ENCODE data around the gene PSMD6. TPM values are rescaled to one million over a fixed set of nuclear protein-coding genes. Genes with fewer than 3 reads are reported as not detected.

PSMD6 gene
- total RNA-seq, 1 donor = 72.8 TPM

DNA sequence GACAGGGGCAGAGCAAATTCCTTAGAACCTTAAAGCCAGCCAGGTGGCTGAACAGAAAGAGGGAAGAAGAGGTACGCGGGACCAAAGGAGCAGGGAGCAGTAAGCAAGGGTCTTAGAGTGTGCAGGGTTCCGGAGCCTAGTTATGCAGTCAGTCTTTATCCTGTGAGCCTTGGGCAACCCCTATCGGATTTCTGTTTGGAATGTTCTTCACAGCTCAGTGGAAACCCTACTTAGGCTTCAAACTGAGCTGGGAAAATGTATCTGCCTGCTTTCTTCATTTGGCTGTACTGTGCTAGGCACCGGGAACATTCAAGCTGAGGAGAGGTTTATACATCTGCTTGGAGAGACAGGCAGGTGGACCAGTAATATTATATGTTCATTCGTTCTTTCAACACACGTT lies 37.1 kb downstream of the PSMD6 start:
- H3K4me3 ChIP-seq (ENCODE audit: low read depth, low read length) = no peak overlapping the region
- DNase-seq (ENCODE audit: low read depth) = no peak
- TF ChIP-seq, protein P1, sequence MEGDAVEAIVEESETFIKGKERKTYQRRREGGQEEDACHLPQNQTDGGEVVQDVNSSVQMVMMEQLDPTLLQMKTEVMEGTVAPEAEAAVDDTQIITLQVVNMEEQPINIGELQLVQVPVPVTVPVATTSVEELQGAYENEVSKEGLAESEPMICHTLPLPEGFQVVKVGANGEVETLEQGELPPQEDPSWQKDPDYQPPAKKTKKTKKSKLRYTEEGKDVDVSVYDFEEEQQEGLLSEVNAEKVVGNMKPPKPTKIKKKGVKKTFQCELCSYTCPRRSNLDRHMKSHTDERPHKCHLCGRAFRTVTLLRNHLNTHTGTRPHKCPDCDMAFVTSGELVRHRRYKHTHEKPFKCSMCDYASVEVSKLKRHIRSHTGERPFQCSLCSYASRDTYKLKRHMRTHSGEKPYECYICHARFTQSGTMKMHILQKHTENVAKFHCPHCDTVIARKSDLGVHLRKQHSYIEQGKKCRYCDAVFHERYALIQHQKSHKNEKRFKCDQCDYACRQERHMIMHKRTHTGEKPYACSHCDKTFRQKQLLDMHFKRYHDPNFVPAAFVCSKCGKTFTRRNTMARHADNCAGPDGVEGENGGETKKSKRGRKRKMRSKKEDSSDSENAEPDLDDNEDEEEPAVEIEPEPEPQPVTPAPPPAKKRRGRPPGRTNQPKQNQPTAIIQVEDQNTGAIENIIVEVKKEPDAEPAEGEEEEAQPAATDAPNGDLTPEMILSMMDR (IDR thresholded peaks at IDR 0.05; ENCODE audit: insufficient read depth, low read length) = no peak

DNA sequence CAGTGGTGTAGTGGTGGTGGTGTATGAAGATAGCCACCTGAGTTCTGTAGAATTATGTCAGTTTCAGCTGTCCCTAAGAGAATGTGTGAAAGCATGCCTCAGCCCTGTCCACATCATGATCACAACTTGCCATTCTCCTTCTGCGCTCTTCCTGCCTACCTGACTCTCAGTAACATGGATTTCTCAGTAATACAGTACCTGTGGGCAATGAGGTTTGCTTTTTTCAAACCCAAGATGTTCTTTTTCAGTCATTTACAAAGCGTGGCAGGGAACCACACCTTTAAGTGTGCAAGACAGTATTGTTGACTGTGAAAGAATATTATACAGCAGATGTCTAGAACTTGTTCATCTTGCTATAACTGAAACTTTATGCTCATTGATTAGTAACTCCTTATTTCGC lies 38.9 kb downstream of the PSMD6 start:
- TF ChIP-seq, protein P1 (IDR thresholded peaks at IDR 0.05; ENCODE audit: insufficient read depth, low read length) = no peak
- no peak for DNase-seq (ENCODE audit: low read depth)
- no peak overlapping the region for H3K4me3 ChIP-seq (ENCODE audit: low read depth, low read length)

DNA sequence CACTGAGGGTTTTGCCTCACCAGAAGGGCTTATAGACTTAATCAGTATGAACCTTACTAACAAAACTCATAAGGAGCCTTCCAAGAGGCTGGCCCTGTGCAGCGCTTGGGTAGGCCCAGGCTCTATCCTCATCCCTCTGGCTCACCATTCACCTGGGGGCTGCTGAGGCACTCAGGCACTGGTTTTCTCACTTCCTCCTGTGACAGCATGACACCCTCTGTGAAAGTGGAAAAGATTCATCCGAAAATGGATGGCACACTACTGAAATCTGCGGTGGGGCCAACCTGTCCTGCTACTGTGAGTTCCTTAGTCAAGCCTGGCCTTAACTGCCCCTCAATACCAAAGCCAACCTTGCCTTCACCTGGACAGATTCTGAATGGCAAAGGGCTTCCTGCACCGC lies 41.3 kb downstream of the PSMD6 start:
- H3K4me3 ChIP-seq (ENCODE audit: low read depth, low read length) = no peak overlapping the region
- TF ChIP-seq, protein P1 (IDR thresholded peaks at IDR 0.05; ENCODE audit: insufficient read depth, low read length) = no peak
- no peak for DNase-seq (ENCODE audit: low read depth)

DNA sequence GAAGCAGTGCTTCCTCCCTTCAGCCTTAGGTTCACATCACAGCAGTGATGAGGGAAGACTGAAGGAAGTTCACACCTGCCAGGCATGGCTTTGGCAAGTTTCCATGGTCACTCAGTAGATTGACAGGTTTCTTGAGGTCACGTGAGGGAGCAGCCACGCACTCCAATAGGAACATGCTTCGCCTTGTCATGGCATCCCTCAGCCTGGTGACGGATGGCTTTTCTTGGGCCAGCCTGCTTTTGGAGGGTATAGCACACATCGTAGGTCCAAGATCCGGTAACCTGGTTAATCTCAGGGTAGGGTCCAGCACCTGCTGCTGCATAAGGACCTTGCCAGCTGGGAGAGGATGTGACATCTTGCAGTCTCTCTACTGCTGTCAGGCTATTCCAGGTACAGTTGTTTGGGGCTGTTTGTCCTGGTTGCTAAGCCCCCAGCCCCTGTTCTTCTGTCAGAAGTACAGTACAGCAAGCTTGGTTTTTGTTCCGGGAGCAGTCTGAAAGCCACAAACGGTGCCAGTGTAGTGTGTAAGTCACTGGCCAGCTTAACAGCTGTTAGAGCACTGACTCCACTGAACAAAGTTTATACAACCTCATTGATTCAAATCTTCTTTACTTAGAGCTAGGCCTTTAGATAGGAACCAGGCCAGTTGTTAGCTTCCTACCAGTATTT lies 42.3 kb downstream of the PSMD6 start:
- TF ChIP-seq, protein P1 (IDR thresholded peaks at IDR 0.05; ENCODE audit: insufficient read depth, low read length) = no peak
- H3K4me3 ChIP-seq (ENCODE audit: low read depth, low read length) = no peak overlapping the region
- no peak for DNase-seq (ENCODE audit: low read depth)

DNA sequence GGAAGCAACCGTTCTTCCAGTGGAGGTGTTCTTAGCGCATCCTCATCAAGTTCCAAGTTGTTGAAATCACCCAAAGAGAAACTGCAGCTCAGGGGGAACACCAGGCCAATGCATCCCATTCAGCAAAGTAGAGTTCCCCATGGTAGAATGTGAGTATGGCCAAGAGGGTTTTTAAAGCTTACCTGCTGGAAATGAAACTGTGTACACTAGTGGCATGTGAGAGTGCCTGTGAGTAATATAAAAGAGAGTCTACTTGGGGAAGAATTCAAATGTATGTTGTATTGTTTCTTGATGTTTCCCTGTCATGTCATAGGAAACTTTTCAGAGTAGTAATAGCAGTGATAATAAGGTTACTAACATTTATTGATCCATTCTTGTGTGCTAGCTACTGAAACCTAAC lies 43.3 kb downstream of the PSMD6 start:
- TF ChIP-seq, protein P1 (IDR thresholded peaks at IDR 0.05; ENCODE audit: insufficient read depth, low read length) = no peak
- H3K4me3 ChIP-seq (ENCODE audit: low read depth, low read length) = no peak overlapping the region
- DNase-seq (ENCODE audit: low read depth) = no peak

DNA sequence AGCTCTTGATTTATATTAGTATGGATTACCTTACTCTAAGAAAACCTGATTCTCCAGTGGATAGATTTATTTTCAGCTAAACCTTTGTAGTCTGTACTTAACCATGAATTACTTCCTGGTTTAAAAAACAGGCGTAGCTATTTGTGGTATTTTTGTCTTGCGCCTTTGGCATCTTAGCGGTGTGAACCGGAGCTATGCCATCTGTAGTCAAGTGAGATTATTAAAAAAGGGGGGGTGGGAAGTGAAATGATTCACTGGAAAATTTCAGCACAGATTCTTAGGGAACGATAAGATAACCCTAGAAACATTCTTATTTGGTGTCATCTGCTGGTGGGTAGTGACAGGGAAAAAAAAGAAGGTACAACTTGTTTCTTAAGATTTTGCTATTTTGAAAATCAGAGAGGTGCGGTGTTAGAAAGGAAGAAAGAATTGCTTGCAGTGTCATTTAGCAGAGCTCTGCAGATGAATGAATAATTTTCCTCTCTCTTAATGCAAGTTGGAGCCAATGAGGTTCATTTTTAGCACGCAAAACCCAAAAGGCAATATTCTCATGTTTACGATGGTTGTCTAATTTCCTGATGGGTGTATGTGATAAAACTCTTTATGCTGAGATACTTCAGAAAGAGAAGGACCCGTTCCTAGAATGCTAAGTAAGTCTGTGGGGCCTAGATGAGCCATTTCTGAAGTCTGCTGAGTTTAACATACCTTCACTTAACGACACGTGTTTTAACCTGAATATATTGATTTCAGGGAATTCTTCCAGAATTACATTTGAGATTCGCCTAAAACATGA lies 44.0 kb downstream of the PSMD6 start:
- TF ChIP-seq, protein P1 (IDR thresholded peaks at IDR 0.05; ENCODE audit: insufficient read depth, low read length) = no peak
- peak; percentile 36 for DNase-seq (ENCODE audit: low read depth)
- no peak overlapping the region for H3K4me3 ChIP-seq (ENCODE audit: low read depth, low read length)

All from fibroblast of the aortic adventitia (primary cell).